GM19324 (cell line): ENCODE measurements around the gene UTP18.
"Not testable (repeated sequence)": the region's sequence is repeated elsewhere in the genome, so short reads cannot be mapped to it uniquely, and the experiment has no call there.

Experiments
- ATAC-seq: cut with Tn5 transposase; IDR thresholded peaks from one replicate; pipeline ENCODE4 v1.9.1; 2021; ENCODE audit warnings: mild to moderate bottlenecking, moderate library complexity; ENCODE audit not compliant: unreplicated experiment, low FRiP score

Gene UTP18

GRCh38 chr17:51325471-51325870, 65.1 kb downstream of the UTP18 start:
- no peak for ATAC-seq

GRCh38 chr17:51330861-51331503, 70.6 kb downstream of the UTP18 start:
- ATAC-seq = not testable (repeated sequence)

GRCh38 chr17:51335006-51335590, 74.8 kb downstream of the UTP18 start:
- no peak for ATAC-seq

- ATAC-seq = no peak
These were observed 75.8 kb downstream of the UTP18 start for GRCh38 chr17:51335883-51336822.

GRCh38 chr17:51341457-51341856, 81.1 kb downstream of the UTP18 start:
- no peak for ATAC-seq

- ATAC-seq = no peak
These were observed 81.9 kb downstream of the UTP18 start for GRCh38 chr17:51342257-51342656.

- no peak for ATAC-seq
These were observed 84.2 kb downstream of the UTP18 start for GRCh38 chr17:51344532-51344931.

- no peak for ATAC-seq
These were observed 86.1 kb downstream of the UTP18 start for GRCh38 chr17:51346218-51346982.
